ENCODE results near the gene PRRG2.

GRCh38 chr19:49632576-49632975, 51.5 kb downstream of the PRRG2 start:
- TF ChIP-seq ASH2L (IDR thresholded peaks at IDR 0.05; ENCODE audit: borderline replicate concordance, low read depth): no peak
- no peak for TF ChIP-seq REST (IDR thresholded peaks at IDR 0.05; ENCODE audit: low read depth, low read length)
- TF ChIP-seq ETV6 (conservative IDR thresholded peaks at IDR 0.05 in 1 of 2, IDR thresholded peaks at IDR 0.05 in 1 of 2; ENCODE audit: borderline replicate concordance in 1 of 2, low read depth in 1 of 2): no peak
- no peak for TF ChIP-seq POLR2A (IDR thresholded peaks at IDR 0.05; ENCODE audit: low read depth, low read length)
- TF ChIP-seq POLR2AphosphoS5 (IDR thresholded peaks at IDR 0.05; ENCODE audit: low read length): no peak
- TF ChIP-seq FOXM1 (IDR thresholded peaks at IDR 0.05; ENCODE audit: low read depth, low read length): no peak
- TF ChIP-seq TCF12 (IDR thresholded peaks at IDR 0.05; ENCODE audit: low read depth, low read length): no peak
- TF ChIP-seq KDM1A (IDR thresholded peaks at IDR 0.05; ENCODE audit: borderline replicate concordance): no peak
- TF ChIP-seq CTCF (IDR thresholded peaks at IDR 0.05 in 2 of 3, conservative IDR thresholded peaks at IDR 0.05 in 1 of 3; ENCODE audit: control insufficient read depth in 2 of 3, extremely low read depth in 1 of 3, insufficient read depth in 1 of 3, low read depth in 3 of 3, low read length in 3 of 3): no peak
